HG03354 (cell line): ENCODE results near the gene LAGE3.

ENCODE experiments used
- ATAC-seq: cut with Tn5 transposase; IDR thresholded peaks from one replicate; pipeline ENCODE4 v1.9.1; 2021; ENCODE audit warnings: mild to moderate bottlenecking; ENCODE audit not compliant: unreplicated experiment, poor library complexity, severe bottlenecking

Gene LAGE3

GRCh38 chrX:154481911-154482601 lies 3.0 kb upstream of the LAGE3 start:
- no peak for ATAC-seq

GRCh38 chrX:154481195-154481594 lies 2.1 kb upstream of the LAGE3 start:
- no peak for ATAC-seq

- ATAC-seq, result no peak
These were observed 1.1 kb downstream of the LAGE3 start for GRCh38 chrX:154477891-154478477.

GRCh38 chrX:154476821-154477220 lies 2.3 kb downstream of the LAGE3 start:
- ATAC-seq, result no peak

GRCh38 chrX:154473683-154474082 lies 5.4 kb downstream of the LAGE3 start:
- no peak for ATAC-seq

GRCh38 chrX:154472685-154473632 lies 6.1 kb downstream of the LAGE3 start:
- ATAC-seq, result no peak

- no peak for ATAC-seq
These were observed 7.0 kb downstream of the LAGE3 start for GRCh38 chrX:154471839-154472684.

- ATAC-seq, result no peak
These were observed 8.0 kb downstream of the LAGE3 start for GRCh38 chrX:154470914-154471568.

- ATAC-seq, result no peak
These were observed 8.6 kb downstream of the LAGE3 start for GRCh38 chrX:154470434-154470833.

GRCh38 chrX:154469880-154470279 lies 9.2 kb downstream of the LAGE3 start:
- ATAC-seq, result no peak

- no peak for ATAC-seq
These were observed 10.0 kb downstream of the LAGE3 start for GRCh38 chrX:154469114-154469513.

GRCh38 chrX:154468217-154468616 lies 10.9 kb downstream of the LAGE3 start:
- no peak for ATAC-seq

- no peak for ATAC-seq
These were observed 11.5 kb downstream of the LAGE3 start for GRCh38 chrX:154467556-154467955.

GRCh38 chrX:154466907-154467306 lies 12.2 kb downstream of the LAGE3 start:
- no peak for ATAC-seq

GRCh38 chrX:154466036-154466435 lies 13.0 kb downstream of the LAGE3 start:
- ATAC-seq, result no peak

GRCh38 chrX:154465601-154466000 lies 13.5 kb downstream of the LAGE3 start:
- no peak for ATAC-seq

GRCh38 chrX:154464806-154465365 lies 14.2 kb downstream of the LAGE3 start:
- ATAC-seq, result no peak

GRCh38 chrX:154463611-154464220 lies 15.4 kb downstream of the LAGE3 start:
- no peak for ATAC-seq

GRCh38 chrX:154462396-154462795 lies 16.7 kb downstream of the LAGE3 start:
- ATAC-seq, result no peak
